Endothelial cell of umbilical vein (primary cell): Measurements from ENCODE around the gene WBP1L. TPM values are rescaled to one million over a fixed set of nuclear protein-coding genes. Genes with fewer than 3 reads are reported as not detected.

ENCODE experiments used
- BruUV-seq: library from RNA; stranded (reverse); fragments of 400-500 nt; replicated peaks from 2 replicates; lab custom pipeline; 2021; lab: Mats Ljungman, UMichigan
- CTCF ChIA-PET: fragments of 300-600, 350-600 bp; sonication (Branson Sonifier 250); formaldehyde crosslinking; loops from one replicate; lab custom pipeline; 2021; ENCODE audit warnings: antibody characterized with exemption, inconsistent platforms; lab: Charles Lee
- POLR2A ChIA-PET: fragments of 300-600, 350-600 bp; sonication (Branson Sonifier 250); formaldehyde crosslinking; loops from one replicate; lab custom pipeline; 2021; ENCODE audit warnings: antibody characterized with exemption, inconsistent platforms; lab: Charles Lee
- DNase-seq: peaks from one replicate; pipeline ENCODE4 v3.0.0-alpha.2; 2011; ENCODE audit warnings: low read depth, low spot score
- FAIRE-seq: peaks from 2 replicates; lab custom pipeline; 2011; peaks lifted over from hg19 to GRCh38; lab: Jason Lieb, UNC
- H2AFZ ChIP-seq: 2 replicates; pipeline ENCODE4 v1.6.0; 2012; ENCODE audit warnings: low read depth, low read length, control low read depth, inconsistent platforms
- H3K27ac ChIP-seq: 2 replicates; pipeline ENCODE4 v1.5.1; 2011; ENCODE audit warnings: low read depth, mild to moderate bottlenecking, control low read depth, low read length, moderate library complexity; ENCODE audit not compliant: insufficient read depth
- H3K27me3 ChIP-seq, 2 experiments: 2 replicates each; pipeline versions ENCODE4 v1.6.0 to v1.6.1; 2011; ENCODE audit warnings: low read length in 2 of 2, mixed read lengths in 1 of 2; ENCODE audit not compliant: control insufficient read depth in 2 of 2, insufficient read depth in 2 of 2
- H3K36me3 ChIP-seq, 2 experiments: 2 replicates in 1 of 2; 3 replicates in 1 of 2; pipeline ENCODE4 v1.5.1; 2011; ENCODE audit warnings: low read length in 2 of 2, mild to moderate bottlenecking in 1 of 2, moderate library complexity in 1 of 2; ENCODE audit not compliant: control insufficient read depth in 2 of 2, insufficient read depth in 2 of 2; ENCODE audit errors: extremely low read depth in 1 of 2
- H3K4me1 ChIP-seq: 3 replicates; pipeline ENCODE4 v1.5.1; 2011; ENCODE audit warnings: mild to moderate bottlenecking, low read length; ENCODE audit not compliant: control insufficient read depth, insufficient read depth; ENCODE audit errors: extremely low read depth
- H3K4me2 ChIP-seq: 2 replicates; pipeline ENCODE4 v1.6.1; 2011; ENCODE audit warnings: low read length, control low read depth, mixed read lengths; ENCODE audit not compliant: insufficient read depth
- H3K4me3 ChIP-seq, 3 experiments: fragments of 200-600 bp in 1 of 3; sonication (generic), shearing (Covaris generic) in 1 of 3; replicated peaks in 1 of 3; 2 replicates each; pipeline ENCODE4 v1.5.1; 2011 to 2016; ENCODE audit warnings: control low read depth in 3 of 3, low read length in 3 of 3, mild to moderate bottlenecking in 2 of 3, inconsistent platforms in 1 of 3, low read depth in 1 of 3, moderate library complexity in 1 of 3; ENCODE audit not compliant: insufficient read depth in 1 of 3
- H3K79me2 ChIP-seq: 2 replicates; pipeline ENCODE4 v1.6.0; 2012; ENCODE audit warnings: low read length, inconsistent platforms; ENCODE audit not compliant: control insufficient read depth, insufficient read depth
- H3K9ac ChIP-seq: replicated peaks from 2 replicates; pipeline ENCODE3; 2011; ENCODE audit warnings: low read length, control low read depth; ENCODE audit not compliant: insufficient read depth; ENCODE audit errors: extremely low read depth
- H3K9me1 ChIP-seq: replicated peaks from 3 replicates; pipeline ENCODE4 v1.6.0; 2011; ENCODE audit warnings: mild to moderate bottlenecking, low read length; ENCODE audit not compliant: control insufficient read depth, insufficient read depth; ENCODE audit errors: extremely low read depth
- H3K9me3 ChIP-seq: replicated peaks from 2 replicates; pipeline ENCODE4 v1.5.1; 2012; ENCODE audit warnings: low read length, inconsistent platforms; ENCODE audit not compliant: control insufficient read depth, insufficient read depth
- H4K20me1 ChIP-seq: replicated peaks from 2 replicates; pipeline ENCODE3; 2011; ENCODE audit warnings: mild to moderate bottlenecking, low read length; ENCODE audit not compliant: control insufficient read depth, insufficient read depth; ENCODE audit errors: extremely low read depth
- EZH2 ChIP-seq: IDR thresholded peaks from 2 replicates; pipeline ENCODE4 v1.6.1; 2012; ENCODE audit warnings: borderline replicate concordance, low read depth, mild to moderate bottlenecking, moderate library complexity, low read length, inconsistent platforms; ENCODE audit not compliant: severe bottlenecking
- GATA2 ChIP-seq: IDR thresholded peaks from 2 replicates; pipeline ENCODE4 v1.7.0; 2011; ENCODE audit warnings: low read depth, mild to moderate bottlenecking, moderate library complexity, mixed read lengths, low read length; ENCODE audit not compliant: insufficient read length, insufficient read depth
- JUN ChIP-seq: IDR thresholded peaks from 2 replicates; pipeline ENCODE4 v1.6.1; 2011; ENCODE audit warnings: borderline replicate concordance, low read depth; ENCODE audit not compliant: insufficient read length, insufficient read depth
- MYC ChIP-seq: IDR thresholded peaks from one replicate; pipeline ENCODE4 v1.6.1; 2011; ENCODE audit warnings: mild to moderate bottlenecking, low read depth, low read length
- dilution Hi-C: fragments of 300-500 bp; cut with MboI; formaldehyde crosslinking; loops from one replicate; pipeline ENCODE4 v1.15.0; 2019; ENCODE audit warnings: low sequenced_read_pairs; ENCODE audit not compliant: extremely low pct_ligation_motif_present
- intact Hi-C: fragments of 100-400 bp; cut with micrococcal nuclease; formaldehyde crosslinking; loops from one replicate; pipeline ENCODE4 v1.10.0; 2022
- polyA plus RNA-seq, 4 experiments: library from polyadenylated mRNA; depleted of rRNA in 3 of 4; stranded (reverse) in 3 of 4; unstranded in 1 of 4; fragments of >200 nt; gene quantifications; 2 replicates each; pipeline versions ENCODE4 v1.2.1 to v1.2.3, GENCODE V29; 2011 to 2012; ENCODE audit warnings: missing spikeins in 1 of 4
- total RNA-seq: library from RNA; stranded (reverse); gene quantifications from 2 replicates; pipeline ENCODE4 v1.2.3, GENCODE V29; 2021
- TF ChIP-seq, protein P1 (sequence below): IDR thresholded peaks from 2 replicates; pipeline ENCODE4 v1.6.1; 2011; ENCODE audit not compliant: insufficient read depth, insufficient read length
- TF ChIP-seq, protein P2 (sequence below), 2 donors: IDR thresholded peaks; 1 replicate in 1 of 2; 2 replicates in 1 of 2; pipeline ENCODE4 v1.5.1; 2011; ENCODE audit warnings: low read length in 2 of 2, mild to moderate bottlenecking in 2 of 2, moderate library complexity in 2 of 2, control low read depth in 1 of 2, inconsistent platforms in 1 of 2, low read depth in 1 of 2; ENCODE audit not compliant: insufficient read depth in 1 of 2; ENCODE audit errors: extremely low read depth in 1 of 2

WBP1L gene
- total and polyA plus RNA-seq, 2 donors (not counting 3 experiments of a cell fraction or from before 2014, with no cell fraction given): 46.0 to 70.3 TPM

DNA sequence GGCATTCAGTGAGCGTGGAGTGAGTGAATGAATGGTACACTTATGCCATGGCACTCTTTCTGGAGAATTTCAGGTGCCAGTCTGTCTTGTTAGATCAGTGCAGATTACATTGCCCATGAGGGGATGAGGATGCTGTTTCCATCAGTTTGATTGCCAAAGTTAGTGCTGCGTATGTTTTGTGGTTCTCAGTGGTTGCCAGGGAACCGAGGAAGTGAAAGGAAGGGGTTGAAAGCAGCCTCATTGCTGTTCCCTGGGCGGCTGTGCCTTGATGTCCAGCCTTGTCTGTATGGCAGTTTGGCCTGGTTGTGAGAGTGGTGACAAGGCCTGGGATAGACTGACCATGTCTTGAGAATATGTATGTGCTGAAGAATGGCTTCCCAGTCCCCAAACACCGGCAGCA is 30.2 kb downstream of the WBP1L start:
- intact Hi-C loops (no loop called here), dilution Hi-C loops (no loop called here)
- Histone ChIP-seq H4K20me1 (no peaks in the 10 kb centered on the region), H3K4me1 (peaks cover 52% of the 10 kb centered on the region), H3K9ac (no peak overlapping the region), H3K36me3 (no peaks in the 10 kb centered on the region), H3K4me2 (no peak overlapping the region), H3K4me3 (no peak overlapping the region), H3K9me3 (no peaks in the 10 kb centered on the region), H3K27me3 (no peaks in the 10 kb centered on the region), H3K27ac (peak overlapping the region; percentile 98), H3K79me2 (peaks cover 21% of the 10 kb centered on the region), H2AFZ (no peak overlapping the region), H3K9me1 (no peaks in the 10 kb centered on the region)
- TF ChIP-seq GATA2: no peak
- TF ChIP-seq EZH2: no peak
- TF ChIP-seq MYC: no peak
- TF ChIP-seq, protein P1, sequence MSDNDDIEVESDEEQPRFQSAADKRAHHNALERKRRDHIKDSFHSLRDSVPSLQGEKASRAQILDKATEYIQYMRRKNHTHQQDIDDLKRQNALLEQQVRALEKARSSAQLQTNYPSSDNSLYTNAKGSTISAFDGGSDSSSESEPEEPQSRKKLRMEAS: no peak
- TF ChIP-seq, protein P2, sequence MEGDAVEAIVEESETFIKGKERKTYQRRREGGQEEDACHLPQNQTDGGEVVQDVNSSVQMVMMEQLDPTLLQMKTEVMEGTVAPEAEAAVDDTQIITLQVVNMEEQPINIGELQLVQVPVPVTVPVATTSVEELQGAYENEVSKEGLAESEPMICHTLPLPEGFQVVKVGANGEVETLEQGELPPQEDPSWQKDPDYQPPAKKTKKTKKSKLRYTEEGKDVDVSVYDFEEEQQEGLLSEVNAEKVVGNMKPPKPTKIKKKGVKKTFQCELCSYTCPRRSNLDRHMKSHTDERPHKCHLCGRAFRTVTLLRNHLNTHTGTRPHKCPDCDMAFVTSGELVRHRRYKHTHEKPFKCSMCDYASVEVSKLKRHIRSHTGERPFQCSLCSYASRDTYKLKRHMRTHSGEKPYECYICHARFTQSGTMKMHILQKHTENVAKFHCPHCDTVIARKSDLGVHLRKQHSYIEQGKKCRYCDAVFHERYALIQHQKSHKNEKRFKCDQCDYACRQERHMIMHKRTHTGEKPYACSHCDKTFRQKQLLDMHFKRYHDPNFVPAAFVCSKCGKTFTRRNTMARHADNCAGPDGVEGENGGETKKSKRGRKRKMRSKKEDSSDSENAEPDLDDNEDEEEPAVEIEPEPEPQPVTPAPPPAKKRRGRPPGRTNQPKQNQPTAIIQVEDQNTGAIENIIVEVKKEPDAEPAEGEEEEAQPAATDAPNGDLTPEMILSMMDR (IDR thresholded peaks at IDR 0.05; ENCODE audit: extremely low read depth in 1 of 2, insufficient read depth in 1 of 2, low read depth in 1 of 2, low read length in 2 of 2): no peak
- no peak for TF ChIP-seq JUN
- POLR2A ChIA-PET: no interaction called here
- no TSS peak for BruUV-seq
- DNase-seq: peak; percentile 71
- CTCF ChIA-PET: interaction anchor here (0.8 to 3.9 kb wide), 5 partner anchors 20 to 290 kb away, joined by 3 to 44 read pairs (median 3); no protein-coding TSS in a partner anchor
- peak; percentile 42 for FAIRE-seq
